A549 treated with DMSO at 1 μM for 4 hours (cell line): ENCODE data around the gene CHN1. TPM values are rescaled to one million over a fixed set of nuclear protein-coding genes. Genes with fewer than 3 reads are reported as not detected.

Source experiments
- total RNA-seq: library from RNA; stranded (reverse); fragments of 200-300 nt; extraction: Qiagen RNA extraction; gene quantifications from 5 replicates; pipeline ENCODE4 v1.2.3, GENCODE V29; 2022; ENCODE audit warnings: low read depth

The CHN1 gene, protein sequence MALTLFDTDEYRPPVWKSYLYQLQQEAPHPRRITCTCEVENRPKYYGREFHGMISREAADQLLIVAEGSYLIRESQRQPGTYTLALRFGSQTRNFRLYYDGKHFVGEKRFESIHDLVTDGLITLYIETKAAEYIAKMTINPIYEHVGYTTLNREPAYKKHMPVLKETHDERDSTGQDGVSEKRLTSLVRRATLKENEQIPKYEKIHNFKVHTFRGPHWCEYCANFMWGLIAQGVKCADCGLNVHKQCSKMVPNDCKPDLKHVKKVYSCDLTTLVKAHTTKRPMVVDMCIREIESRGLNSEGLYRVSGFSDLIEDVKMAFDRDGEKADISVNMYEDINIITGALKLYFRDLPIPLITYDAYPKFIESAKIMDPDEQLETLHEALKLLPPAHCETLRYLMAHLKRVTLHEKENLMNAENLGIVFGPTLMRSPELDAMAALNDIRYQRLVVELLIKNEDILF
- 18.6 to 24.0 TPM (median 19.4 TPM) in 5 replicates for total RNA-seq

DNA sequence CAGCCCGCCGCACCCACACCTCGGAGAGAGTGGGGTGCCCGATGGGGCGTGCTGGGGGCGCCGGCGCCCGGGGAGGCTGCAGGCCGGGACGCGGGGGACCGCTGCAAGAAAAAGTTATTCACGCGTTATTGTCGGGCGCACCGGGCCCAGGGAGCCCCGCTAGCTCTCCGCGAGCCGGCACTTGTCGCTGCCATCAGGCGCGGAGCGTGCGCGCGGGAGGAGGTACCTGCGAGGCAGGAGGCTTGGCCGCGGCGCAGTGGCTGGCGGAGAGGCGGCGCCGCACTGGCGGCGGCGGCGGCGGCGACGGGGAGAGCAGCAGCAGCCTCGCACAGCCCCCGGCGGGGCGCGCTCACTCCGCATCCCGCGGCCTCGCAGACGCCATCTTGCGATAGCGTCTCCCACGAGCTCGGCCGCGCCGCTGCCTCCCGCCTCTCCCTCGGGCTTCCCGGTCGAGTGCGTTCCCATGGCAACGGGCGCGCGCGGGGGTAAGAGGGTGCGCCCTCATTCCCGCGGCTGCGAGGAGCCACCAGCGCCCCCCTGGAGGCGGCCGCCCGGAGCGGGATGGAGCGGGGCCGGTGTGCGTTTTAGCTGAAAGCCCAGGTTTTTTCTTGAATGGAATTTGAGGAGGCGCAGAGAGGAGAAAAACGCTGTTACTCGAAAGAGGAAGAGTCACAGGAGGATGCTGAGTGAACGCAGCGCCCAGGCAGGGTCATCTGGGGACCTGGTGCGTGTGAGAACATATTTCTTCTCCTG, at the start of gene CHN1:
CHN1 (minus strand) TSS at position 402 of the 753 bp plus-strand sequence. CDS start 469 bp downstream, outside the sequence.

GRCh38 chr2:174764280-174765255, 240.6 kb downstream of the CHN1 start, which contains the start of gene CHRNA1:
Gene CHRNA1, minus strand, starts transcription at chr2:174764472. Its CDS starts 78 bp downstream, at chr2:174764394.

Other genes starting within 250 kb of the CHN1 start
- not detected in 5 replicates for gene CHRNA1, start 240.9 kb downstream of the CHN1 start, total RNA-seq
- gene ATF2, start 162.8 kb upstream of the CHN1 start, total RNA-seq = 16.3 to 24.0 TPM (median 20.9 TPM) in 5 replicates
- 384 to 495 TPM (median 472 TPM) in 5 replicates for gene ATP5MC3, start 176.3 kb upstream of the CHN1 start, total RNA-seq